HG02884 (cell line): Measurements from ENCODE around the gene PEAR1.
"Not testable (repeated sequence)": the region's sequence is repeated elsewhere in the genome, so short reads cannot be mapped to it uniquely, and the experiment has no call there.

Experiments used
- ATAC-seq: cut with Tn5 transposase; IDR thresholded peaks from one replicate; pipeline ENCODE4 v1.9.1; 2021; ENCODE audit warnings: mild to moderate bottlenecking, moderate library complexity; ENCODE audit not compliant: unreplicated experiment

The PEAR1 gene

DNA sequence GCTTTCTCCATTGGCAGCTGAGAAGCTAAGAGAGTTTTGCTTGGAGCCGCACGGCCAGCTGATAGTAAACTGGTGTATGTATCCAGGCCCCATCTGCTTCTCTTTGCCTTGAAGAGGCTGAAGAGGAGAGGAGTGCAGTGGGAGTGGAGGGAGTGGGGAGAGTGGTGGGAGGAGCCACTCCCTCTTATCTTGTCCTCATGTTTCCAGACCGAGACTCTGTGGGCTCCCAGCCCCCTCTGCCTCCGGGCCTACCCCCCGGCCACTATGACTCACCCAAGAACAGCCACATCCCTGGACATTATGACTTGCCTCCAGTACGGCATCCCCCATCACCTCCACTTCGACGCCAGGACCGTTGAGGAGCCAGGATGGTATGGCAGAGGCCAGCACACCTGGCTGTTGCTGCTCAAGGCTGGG, 20.9 kb downstream of the PEAR1 start:
- no peak for ATAC-seq

DNA sequence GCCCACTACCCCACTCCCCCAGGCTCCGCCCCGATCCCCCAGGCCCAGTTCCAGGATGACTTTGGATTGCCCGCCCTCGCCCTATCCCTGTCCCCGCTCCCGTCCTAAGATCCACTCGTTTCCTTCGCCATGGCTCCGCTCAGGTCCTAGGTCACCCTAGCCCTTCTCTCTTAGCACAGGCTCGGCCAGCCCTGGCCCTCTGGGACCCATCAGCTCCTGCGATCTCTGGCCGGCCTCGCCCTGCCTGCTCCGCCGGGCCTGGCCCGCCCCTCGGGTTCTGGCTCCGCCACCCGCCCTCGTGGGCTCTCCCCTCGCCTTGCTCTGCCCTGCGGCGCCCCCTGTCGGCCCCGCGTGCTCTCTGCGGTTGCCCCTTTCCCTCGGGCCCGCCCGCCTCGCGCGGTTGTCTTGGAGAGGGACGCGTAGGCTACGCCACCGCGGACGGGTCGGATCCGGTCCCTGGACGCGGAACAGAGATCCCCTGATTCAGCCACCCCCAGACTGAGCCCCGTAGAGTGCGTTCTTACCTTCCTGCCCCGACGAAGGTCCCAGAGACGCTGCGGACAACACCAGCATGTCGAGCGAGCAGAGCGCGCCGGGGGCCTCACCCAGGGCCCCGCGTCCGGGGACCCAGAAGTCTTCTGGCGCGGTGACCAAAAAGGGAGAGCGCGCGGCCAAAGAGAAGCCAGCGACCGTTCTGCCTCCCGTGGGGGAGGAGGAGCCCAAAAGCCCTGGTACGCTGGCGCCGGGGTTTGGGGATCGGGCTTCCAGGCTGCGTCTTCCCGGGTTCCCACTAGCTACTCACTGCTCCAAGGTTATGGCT, 26.9 kb downstream of the PEAR1 start, which contains the start of gene LRRC71:
LRRC71 (plus strand) TSS at position 400 of the 820 bp plus-strand sequence; CDS start at position 572, 172 bp downstream.
- no peak for ATAC-seq

DNA sequence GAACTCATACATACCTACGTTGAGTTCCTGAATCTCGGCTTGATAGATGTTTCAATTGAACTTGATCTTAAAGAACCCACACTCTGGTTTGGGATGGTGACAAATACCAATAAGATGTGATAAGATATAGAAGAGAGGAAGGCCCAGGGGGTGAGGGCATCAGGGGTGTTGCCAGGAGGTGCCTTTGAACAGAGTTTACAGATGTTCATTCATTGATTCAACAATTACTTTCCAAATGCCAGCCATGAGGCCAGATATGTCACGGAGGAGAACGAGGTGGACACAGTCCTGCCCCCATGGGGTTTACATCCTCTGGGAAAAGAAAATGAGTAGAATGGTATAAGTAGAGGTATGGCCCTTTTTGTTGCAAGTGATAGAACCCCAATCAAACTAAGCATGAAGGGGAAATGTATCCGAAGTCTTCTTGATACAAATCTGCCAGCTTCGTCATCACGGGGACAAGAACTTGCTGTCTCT, 27.6 kb downstream of the PEAR1 start:
- ATAC-seq: no peak

DNA sequence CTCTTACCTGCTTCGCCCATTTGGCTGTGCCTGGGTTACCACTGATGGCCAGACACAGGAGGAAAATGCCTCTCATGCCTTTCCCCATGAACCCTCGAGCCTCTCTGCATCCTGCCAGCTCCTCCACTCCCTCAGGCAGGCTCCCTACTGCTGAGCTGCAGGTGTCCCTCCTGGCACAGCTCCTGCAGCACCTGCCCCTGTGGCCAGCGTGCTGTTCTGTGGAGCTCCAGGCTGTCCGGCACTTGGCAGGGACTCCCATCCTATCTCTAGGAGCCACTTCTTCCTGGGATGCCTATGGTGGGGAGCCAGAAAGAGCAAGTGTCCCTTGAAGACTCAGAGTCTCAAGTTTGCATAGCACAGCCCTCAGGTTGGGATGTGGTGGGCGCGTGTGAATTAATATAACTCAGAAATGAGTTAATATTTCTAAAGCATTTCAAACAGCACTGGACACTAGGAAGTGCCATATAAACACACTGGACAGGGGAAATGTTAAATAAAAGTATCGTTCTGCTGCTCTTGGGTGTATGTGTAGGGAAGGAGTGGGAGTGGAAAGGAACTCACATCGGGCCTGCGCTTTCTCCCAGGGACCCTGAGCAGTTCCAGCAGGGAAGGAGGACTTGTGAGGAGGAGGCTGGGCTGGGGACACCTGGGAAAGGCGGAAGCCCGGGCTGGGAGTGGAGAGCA, 29.6 kb downstream of the PEAR1 start:
- no peak for ATAC-seq

DNA sequence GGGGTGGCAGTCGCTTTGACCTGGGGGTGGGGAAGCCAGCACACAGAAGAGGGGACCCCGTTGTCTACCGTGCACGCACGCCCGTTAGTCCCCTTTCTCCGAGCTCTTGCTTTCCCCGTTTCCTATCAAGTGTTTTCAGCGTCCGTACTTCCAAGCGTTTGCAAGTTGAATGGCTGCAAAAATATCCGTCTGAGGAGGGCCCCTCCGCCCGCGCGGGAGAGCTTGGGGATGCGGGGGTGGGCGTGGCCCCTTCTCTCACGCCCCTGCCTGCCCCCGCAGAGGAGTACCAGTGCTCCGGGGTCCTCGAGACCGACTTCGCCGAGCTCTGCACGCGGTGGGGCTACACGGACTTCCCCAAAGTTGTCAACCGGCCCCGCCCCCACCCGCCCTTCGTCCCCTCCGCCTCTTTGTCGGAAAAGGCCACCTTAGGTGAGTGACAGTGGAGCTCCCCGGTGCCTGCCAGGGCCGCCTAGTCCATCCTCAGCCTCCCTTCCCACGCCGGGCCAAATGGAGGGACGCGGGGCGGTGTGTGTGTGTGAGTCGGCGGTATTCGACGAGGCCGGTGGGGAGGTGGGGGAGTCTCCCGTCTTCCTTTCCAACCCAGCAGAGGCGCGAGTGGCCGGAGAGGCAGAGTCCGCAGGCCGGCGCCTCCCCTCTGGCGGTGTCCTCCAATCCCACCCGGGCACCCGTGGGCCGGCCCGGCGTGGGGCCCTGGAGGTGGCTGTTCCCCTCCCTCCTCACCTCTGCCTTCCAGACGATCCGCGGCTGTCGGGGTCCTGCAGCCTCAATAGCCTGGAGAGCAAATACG, 30.4 kb downstream of the PEAR1 start:
- no peak for ATAC-seq

DNA sequence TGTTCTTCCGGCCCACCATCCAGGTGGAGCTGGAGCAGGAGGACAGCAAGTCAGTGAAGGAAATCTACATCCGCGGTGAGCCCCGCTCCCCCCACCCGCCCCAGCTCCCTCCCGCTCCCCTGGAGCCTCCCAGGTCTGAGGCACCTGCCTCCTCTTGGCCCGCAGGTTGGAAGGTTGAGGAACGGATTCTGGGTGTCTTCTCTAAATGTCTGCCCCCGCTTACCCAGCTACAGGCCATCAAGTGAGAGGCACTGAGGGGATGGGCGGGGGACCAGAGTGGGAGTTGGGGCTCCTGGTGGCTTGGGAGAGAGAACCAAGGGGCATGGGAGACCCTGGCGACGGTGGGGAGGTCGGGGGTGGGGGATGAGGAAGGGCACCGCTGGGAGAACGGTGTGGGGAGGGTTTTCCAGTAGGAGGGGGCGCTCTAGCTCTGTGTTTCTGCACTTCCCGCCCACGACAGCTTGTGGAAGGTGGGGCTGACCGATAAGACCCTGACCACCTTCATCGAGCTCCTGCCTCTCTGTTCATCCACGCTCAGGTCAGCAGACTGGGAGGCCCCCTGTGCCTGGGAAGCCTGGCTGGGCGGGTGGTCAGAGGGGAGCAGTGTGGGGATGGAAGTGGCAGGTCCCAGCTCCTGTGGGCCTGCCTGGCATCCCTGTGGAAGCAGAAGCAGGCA, 31.1 kb downstream of the PEAR1 start:
- ATAC-seq: no peak

DNA sequence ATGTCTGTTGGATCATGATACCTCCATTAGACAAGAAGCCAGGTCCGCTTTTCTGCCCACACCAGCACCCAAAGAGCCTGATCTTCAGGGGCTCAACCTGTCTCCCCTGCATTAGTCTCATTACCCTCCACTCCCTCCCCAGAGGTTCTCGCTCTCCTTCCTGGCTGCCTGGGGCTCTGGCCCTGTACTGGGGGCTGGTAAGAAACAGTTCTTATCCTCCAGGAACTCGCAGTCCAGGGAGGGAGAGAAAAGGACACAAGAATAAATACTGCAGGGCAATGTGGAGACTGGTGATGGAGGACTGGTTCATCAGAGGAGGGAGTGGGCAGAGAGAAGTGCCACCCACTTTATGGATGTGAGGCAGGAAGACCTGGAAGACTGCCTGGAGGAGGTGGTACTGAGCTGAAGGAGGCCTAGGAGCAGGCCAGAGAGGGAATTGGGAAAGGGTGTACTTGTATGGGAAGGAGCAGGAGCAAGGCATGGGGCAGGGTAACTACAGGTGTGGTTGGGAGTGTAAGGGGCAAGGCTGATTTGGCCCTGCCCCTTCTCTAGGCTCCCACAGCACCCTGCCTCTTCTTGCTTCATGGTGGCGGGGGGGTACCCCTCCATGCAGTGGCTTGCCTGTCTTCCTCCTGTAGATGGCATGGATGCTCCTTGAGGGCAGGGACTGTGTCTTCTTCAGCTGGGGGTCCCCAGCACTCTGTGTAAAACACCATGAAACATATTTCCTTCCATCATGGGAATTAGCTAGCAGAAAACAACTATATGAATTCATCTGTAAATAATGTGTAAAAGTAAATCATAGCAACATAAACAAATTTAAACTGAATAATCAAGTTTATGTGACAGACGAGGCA, 31.9 kb downstream of the PEAR1 start:
- no peak for ATAC-seq

DNA sequence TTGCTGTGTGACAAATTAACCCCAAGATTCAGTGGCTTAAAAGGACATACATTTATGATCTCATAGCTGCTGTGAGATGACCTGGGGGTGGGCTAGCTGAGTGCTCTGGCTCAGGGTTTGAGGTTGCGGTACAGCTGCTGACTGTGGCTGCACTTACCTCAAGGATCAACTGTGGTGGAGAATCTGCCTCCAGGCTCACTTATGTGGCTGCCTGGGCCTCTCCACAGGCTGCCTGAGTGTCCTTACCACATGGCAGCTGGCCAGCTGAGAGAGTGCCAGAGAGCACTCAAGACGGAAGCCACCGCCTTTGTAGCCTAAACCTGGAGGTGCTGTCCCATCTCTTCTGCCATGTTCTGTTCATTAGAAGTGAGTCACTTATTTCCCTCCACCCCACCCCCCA, 32.7 kb downstream of the PEAR1 start:
- no peak for ATAC-seq

DNA sequence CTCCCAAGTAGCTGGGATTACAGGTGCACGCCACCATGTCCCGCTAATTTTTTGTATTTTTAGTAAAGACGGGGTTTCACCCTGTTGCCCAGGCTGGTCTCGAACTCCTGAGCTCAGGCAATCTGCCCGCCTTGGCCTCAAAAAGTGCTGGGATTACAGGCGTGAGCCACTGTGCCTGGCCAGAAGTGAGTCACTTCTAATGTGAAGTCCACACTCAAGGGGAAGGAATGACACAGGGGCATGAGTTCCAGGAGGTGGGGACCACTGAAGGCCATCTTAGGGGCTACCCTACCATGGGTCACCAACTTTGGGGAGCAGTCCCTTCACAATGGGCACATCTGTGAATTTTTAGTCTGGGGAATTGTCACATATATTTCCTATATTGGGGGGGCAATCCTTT, 33.2 kb downstream of the PEAR1 start:
- ATAC-seq: not testable (repeated sequence)

DNA sequence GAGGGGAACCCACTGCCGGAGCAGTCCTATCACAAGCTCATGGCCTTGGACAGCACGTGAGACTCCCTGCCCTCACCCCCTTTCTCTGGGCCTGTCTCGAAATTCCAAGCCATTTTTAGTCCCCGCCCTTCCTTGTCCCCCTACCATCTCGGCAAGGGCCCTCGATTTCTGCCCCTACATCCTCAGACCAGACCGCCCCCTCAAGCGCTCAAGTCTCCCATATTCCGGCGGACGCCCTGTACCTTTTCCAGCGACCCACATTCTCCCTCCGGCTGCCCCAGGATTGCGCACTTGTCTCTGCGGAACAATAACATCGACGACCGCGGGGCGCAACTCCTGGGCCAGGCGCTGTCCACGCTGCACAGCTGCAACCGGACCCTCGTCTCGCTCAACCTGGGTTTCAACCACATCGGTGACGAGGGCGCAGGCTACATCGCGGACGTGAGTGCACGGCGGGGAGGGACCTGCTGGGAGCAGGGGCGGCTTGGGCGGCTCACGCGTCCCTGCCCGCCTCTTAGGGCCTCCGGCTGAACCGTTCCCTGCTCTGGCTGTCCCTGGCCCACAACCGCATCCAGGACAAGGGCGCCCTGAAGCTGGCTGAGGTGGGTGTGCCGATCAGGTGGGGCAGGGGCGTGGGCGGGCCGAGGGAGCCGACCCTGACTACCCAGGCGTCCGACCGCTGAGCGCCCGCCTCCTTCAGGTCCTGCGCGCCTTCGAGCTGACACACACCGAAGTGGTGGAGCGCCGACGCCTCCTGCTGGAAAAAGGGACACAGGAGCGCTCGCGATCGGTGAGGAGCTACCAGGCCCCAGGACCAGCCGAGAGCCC, 33.9 kb downstream of the PEAR1 start:
- no peak for ATAC-seq

DNA sequence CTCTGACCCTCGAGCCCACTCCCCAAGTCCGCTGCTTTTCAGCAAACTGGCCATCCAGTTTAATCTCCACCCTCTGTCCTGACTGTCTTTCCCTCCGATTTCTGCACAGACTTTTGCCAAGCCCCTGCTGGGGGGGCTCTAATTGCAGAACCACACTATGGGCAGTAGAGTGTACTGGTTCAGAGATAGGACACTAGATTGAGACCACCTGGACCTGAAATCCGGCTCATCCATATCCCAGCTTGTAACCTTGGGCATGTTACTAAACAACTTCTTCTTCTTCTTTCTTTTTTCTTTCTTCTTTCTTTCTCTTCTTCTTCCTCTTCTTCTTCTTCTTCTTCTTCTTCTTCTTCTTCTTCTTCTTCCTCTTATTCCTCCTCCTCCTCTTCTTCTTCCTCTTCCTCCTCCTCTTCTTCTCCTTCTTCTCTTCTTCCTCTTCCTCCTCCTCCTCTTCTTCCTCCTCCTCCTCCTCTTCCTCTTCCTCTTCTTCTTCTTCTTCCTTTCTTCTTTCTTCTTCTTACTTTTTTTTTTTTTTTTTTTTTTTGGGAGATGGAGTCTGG, 34.6 kb downstream of the PEAR1 start:
- ATAC-seq: no peak

DNA sequence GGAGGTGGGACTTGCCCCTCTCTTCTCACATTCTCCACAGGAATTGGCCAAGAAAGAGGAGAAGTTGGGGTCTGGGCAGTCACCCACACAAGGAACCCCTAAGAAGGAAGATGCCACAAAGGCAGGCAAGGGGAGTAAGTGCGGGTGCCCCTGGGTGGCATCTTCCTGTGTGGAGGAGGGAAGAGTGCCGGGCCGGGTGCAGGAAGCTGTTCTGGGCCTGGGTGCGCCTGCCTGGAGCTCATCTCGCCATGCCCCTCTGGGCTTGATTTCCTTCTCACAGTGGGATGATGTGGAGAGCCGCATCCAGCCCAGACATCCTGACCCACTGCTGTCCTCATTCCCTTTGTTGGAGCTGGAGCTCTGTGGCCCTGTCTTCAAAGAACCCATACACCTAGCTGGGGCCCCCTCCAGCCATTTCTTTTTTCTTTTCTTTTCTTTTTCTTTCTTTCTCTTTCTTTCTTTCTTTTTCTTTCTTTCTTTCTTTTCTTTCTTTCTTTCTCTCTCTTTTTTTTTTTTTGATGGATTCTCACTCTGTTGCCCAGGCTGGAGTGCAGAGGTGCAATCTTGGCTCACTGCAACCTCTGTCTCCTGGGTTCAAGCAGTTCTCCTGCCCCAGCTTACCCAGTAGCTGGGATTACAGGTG, 36.2 kb downstream of the PEAR1 start:
- no peak for ATAC-seq

DNA sequence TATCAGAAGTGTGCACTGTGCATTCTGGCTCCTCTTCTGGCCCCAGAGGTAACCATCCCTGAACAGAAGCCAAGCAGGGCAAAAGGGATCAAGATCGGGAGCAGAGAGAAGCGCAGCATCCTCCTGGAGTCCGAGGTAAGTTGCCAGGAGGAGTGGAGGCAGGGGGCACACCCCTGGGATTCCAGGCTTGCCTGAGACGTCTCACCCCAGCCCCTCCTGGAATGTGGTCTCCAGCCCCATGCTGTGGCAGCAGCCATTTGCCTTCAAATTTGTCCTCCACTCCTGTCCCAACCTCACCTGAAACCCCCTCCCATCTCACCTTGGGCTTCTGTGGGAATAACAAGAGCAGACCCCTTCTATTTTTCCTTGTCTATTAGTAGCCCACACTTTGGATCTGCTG, 37.0 kb downstream of the PEAR1 start:
- ATAC-seq: no peak

DNA sequence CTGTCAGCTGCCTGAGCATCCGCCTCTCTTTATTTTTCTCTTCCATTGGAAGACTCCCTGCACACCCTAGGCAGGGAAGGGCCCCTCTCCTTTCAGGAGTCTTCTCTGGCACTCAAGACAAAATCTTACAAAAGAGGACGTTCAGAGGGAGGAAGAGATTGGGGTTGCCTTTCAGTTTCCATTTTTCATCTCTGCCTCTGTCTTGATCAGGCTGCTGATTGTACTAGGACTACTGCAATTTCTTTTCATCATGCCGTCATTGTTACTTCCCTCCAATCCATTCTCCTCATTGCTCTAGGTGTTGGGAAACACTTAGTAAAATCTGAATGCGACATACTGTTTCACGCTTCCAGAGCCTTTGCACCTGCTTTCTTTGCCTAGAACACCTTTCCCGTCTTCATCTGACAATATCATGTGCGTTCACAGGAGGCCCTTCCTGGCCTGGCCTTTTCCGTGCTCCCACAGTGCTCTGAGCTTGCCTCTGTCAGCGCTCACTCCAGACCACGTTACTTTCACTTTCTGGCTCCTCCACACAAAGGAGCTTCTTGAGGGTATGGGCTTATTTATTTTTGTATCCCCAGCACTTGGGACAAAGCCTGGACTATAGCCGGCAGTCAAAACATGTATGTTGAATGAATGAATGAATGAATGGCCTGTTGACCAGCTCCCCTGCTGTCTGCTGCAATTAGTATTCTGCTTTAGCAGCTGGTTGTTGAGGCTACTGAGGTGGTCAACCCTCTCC, 37.9 kb downstream of the PEAR1 start:
- ATAC-seq: no peak

DNA sequence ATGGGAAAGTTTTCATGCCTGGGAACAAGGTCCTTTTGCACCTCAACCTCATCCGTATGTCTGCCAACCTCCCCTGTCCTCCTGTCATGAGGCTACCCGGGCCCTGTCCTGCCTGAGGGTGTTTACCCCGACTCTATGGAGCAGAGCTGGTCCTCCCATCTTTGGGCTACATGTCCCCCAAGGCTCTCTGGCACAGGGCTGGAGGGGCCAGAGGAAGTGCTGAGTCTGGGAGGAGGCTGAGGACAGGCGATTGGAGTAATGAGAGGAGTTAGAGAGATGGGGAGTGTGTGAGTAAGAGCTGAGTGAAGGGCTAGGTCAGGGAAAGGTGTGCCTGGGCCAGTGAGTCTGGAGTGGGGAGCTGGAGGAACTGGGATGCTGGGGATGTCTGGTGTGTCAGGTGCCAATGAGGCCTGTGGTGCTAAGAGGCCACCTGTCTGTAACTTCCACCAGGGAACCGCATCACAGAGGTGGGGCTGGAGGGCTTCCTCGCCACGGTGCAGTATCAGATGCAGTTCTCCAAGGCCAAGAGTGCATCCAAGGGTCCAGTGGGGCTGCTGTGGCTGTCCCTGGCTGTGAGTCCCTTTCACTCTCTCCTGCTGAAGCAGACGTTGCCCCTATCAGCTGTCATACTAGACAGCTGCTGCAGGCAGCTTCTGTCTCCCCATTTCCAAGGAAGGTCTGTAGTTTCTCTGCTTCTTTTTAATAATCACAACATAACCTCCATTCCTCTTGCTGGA, 38.6 kb downstream of the PEAR1 start:
- no peak for ATAC-seq

DNA sequence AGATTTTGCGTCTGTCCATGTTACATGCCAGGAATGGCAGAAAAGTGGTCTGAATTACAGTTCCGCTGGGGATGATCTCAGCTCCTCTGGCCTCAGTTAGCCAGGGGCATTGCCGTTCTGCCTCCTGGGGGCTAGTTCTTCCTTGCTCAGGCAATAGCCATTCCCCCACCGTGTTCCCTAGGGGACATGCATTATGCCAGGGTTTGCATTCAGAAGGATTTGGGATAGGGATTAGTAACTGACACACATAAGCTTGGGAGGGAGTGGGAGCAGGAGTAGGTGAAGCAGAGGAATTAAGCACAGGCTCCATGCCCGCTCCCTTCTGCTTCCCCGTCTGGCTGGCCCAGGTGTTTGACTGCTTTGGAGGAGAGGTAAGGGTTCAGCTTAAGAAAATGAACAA, 39.6 kb downstream of the PEAR1 start:
- ATAC-seq: no peak
